Stimulated activated CD4-positive, alpha-beta T cell treated with anti-CD3 and anti-CD28 coated beads, Interleukin-2, amount 100 ng/mL, for 4 hours (primary cell): ENCODE results near the gene CHSY1.

Experiments used
- DNase-seq: peaks from one replicate; pipeline ENCODE4 v3.0.0-alpha.2; 2020; ENCODE audit warnings: low read depth

CHSY1 gene

DNA sequence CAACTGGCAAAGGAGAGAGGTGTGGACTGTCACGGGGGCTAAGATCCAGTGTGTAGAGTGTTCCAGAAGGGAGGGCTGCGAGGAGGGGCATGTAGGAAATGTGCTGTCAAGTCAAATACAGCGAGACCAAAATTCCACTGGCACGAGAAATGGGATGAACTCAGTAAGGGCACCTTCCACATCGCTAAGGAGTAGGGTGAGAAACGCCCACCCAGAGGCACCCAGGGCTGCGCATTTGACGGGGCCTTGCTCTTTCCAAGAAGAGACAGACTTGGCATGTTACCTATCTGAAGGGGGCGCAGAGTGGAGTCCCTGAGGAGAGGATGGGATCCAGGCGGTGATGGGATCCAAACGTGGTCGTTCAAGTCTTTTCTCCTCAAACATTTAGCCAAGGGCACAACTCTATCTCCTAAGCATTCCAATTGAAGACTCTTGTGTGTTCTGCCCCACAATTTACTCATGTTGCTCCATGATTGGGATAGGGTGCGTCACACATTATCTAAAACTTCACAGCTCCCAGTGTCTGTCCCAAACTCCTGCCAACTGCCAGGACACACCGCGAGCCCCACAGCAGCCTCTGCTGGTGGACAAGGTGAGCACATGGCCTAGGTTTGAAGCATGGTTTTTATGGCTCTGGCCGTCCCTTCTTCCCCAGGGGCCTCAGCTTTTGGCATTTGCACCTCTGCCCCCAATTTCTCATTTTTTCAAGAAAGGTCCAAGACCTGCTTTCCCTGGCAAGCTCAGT is 17.8 kb upstream of the CHSY1 start:
- DNase-seq, result no peak

DNA sequence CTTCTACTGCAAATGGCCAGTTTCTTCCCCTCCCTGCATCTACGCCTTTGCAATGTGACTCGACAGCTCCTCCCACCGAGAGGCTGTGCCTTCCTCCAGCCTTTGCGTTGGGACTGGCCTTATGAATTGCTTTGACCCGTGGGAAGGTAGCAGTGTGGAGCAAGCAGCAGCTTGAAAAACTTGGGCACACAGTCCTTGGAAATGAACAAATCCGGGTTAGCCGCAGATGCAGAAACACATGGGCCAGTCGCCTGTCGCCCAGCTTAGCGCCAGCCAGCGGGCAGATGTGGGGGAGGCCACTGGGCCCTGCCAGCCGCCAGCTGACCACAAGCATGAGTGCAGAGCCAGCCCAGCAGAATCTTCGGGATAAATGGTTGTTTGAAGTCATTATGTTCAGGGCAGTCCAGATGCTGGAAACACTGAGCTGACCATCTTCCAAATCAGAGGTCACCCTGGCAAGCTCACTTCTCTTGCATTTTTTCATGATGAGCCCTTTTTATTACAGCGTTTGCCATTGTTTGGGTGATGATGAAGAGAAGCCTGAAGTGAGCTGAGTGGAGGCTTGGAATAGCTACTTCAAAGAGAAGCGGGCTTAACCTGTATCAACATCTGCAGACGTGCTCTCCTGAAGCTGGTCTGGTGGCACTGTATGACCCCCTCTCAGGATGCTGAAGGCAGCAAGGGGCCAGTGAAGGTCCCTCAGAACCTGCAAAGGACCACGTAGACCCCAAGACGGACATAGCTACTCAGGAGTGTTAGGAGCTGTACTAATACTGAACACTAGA is 15.7 kb upstream of the CHSY1 start:
- DNase-seq, result no peak

DNA sequence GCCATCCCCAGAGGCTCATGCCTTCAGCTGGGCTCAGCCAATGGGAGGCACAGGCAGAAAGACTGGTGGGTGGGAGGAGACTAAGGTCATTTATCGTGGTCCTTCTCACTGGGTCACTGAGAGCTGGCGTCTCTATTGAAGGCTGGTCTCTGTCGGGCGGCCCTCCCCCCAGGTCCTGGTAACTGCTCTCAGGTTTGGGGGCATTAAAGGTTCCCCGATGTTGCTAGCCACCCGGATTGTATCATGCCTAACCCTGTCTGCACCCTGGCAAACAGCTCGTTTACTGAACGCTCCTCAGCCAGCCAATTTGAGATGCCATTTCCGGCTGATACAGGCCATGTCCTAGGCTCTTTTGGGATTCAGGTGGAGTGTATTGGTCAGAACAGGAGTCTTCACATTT is 14.9 kb upstream of the CHSY1 start:
- DNase-seq, result no peak

DNA sequence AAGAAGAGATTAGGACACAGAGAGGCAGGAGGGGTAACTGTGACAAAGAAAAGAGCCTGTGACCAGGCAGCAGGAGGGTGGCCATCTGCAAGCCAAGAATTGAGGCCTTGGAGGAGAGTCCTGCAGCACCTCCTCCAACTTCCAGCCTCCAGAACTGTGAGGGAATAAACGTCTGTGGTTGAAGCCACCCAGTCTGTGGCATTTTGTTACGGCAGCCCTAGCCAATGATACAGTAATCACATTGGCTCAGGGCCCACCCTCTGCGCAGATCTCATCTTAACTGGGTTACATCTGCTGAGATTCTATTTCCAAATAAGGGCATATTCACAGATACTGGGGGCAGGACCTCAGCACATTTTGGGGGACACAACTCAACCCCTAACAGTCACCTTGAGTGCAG is 14.2 kb upstream of the CHSY1 start:
- DNase-seq, result no peak

DNA sequence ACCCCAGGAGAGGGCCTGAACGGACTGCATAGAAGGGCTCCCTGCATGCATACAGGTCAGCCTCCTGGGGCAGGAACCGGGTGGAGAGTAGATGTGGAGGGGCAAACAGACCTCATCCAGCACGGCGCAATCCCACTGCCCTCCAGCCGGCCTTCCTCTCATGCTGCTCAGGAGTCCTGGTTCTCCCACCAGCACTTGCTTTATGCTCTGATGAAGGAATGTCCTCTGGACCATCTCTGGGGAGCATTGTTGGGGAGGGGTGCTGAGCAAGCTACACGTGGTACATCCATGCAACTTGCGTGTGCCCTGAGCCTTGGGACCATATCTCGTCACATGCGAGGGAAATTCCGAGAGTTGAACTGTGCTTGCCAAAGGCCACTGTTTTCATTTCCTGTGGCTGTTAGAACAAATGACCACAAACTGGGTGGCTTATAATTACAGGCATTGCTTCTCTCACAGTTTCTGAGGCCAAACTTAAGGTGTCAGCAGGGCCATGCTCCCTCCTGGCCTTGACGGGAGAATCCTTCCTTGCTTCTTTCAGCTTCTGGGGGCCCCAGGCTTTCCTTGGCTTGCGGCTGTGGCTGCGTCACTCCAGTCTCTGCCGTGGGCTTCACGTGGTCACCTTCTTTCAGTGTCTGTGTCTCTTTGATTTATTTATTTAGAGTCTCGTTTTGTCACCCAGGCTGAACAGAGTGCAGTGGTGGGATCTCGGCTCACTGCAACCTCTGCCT is 13.2 kb upstream of the CHSY1 start:
- DNase-seq, result no peak

DNA sequence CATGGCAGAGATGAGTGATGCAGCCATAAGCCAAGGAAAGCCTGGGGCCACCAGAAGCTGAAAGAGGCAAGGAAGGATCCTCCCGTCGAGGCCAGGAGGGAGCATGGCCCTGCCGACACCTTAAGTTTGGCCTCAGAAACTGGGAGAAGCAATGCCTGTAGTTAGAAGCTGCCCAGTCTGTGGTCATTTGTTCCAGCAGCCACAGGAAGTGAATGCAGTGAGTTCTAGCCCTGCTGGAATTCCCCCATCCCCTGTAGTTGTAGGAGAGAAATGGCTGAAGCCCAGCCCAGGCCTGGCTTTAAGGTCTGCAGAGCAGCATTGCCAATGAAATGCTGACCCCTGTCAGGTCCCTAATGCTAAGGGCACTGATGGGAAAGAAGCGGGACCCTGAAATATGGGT is 12.2 kb upstream of the CHSY1 start:
- DNase-seq, result no peak

DNA sequence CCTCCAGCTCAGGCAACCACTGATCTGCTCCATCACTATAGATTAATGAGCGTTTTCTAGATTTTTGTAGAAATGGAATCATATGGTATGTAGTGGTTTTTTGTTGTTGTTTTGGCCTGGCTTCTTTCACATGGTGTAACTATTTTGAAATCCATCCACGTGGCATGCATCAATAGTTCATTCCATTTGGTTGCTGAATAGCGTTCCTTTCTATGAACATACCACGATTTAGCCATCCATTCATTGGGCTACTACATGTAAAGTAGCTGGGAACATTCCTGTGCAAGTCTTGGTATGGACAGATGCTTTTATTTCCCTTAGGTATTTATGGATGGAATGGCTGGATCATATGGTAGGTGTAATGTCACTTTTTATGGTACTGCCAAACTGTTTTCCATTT is 10.7 kb upstream of the CHSY1 start:
- DNase-seq, result no peak

DNA sequence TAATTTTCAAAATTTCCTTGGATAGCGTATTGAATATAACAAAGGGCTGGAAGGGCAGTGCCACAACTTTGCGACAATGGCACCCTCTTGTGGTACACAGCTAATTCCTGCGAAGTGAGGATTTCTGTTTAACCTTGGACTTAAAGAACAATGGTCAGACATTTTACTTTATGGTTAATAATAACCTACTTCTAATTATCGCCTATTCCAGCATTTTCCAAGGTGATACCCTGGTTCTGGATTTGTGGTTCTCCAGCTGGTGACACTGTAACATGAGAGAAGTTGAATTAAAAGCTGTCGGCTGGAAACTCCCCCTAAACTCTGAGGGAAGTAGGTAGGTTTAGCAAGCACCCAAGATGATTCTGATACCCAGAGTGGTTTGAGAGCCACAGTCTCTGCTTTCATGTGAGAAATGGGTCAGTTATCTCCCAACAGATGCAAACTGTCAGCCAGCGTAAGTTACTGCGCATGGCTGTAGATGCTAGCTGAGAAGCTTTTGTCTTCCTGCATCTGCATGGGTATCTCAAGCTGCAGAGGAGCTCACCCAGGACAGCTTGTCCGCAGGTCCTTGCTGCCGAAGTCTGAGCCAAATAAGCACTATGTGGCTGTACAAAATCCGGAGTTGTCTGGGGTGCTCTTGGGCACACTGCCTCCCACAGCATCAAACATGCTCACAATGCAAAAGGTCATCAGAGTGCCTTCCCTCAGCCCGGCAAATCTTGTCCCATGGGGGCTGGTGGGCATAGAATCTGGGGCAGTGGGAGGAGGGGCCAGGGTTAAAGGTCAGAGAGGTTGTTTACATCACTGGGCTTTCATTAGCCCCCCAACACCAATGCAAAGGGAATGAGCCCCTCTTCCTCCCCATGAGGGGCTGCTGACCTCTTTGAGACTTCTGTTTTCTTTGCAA is 6.6 kb upstream of the CHSY1 start:
- DNase-seq, result peak; percentile 46

DNA sequence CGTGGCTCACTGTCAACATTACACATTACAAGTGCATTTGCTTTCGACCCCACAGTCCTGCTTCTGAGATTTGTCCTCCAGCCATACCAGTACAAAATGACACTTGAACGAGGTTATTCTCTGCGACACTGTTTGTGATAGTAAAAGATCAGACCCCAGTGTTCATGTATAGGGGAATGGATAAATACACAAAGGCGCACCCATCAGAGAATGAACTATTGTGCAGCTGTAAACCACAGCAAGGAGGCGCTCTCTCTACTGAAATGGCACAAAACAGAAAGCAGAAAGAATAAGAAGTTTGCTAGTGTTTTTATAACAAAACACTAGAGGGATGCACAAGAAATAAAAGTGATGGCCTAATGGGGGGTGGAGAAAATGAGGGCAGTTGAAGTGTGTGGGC is 4.9 kb upstream of the CHSY1 start:
- no peak for DNase-seq

DNA sequence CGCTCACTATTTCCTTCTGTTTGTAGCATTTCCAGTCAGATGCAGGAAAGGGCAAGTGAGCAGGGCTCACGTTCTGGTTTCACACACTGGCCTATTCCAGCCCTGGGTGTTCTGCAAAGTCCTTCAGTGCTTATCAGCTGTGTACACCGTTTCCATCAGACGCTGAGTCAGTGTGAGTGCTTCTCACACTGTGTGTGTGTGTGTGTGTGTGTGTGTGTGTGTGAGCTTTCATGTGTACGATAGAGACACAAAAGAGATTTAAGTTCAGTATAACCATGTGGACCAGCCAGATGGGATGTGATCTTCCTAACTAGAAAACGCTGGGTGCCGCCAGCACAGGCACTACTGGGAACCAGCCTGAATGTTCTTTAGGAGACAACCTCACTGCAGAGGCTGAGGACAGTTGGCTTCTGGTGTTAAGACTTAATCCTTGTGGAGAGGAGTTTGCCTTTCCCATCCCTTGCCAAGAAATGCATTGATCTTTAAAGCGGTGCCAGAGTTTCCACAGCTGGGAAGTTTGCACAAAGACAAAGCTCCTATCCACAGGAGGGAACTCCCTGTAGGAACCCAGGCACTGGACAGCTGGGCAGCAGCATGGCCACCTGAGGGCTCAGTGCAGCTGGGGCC is 3.9 kb upstream of the CHSY1 start:
- no peak for DNase-seq

DNA sequence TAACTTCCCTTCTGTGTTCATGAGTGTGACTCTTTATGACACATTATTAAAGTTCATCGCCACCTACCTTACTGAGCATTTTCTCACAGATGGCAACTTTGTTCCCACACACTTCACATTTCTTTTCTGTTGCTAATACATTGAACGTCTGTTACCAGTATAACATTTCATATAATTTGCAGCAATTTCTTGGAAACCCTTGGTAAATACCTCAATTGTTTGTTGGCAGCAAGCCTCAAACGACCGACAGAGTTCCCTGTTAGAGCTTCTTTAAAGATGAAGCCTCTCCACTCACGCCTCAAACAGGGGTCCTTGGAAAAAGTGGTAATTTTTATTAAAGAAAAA is 3.2 kb upstream of the CHSY1 start:
- DNase-seq, result no peak

DNA sequence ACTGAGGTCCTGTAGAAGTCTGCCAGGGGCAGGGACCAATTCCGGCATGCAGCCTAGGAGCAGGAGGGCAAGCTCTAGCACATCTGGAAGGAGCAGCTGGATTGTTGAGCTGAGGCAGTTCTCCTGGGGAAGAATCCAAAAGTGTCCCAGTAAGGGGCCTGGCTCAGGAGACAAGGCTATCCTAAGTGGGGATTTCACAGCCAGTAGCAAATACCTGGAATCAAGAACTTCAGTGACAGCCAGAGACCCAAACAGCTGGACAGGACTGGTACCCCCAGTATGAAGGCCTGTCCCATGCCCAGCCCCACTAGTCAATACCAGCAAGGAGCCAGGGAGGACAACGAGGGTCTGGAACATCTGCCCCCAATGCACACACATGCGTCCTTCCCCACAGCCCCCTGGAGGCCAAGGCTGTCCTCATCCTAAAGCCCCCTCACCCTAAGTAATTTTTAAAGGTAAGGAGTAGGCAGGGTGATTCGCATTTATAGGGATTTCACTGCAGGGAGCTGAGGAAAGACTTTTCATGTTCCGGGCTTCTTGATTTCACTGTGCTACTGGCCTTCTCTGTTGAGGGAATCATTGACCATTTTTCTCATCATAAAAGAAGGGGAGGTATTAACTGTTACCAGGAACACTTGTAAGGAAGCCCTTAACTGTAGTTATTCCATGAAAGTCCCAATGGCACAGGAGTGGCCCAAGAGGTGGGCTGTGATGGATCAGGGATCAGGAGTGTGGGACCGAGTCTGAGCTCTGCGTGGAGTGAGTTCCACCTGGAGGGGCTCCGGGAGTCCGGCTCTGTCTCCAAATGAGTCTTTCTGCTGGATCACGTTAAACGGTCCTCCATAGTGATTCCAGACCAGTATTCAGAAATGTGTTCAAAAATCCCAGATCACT is 2.6 kb upstream of the CHSY1 start:
- DNase-seq, result no peak

DNA sequence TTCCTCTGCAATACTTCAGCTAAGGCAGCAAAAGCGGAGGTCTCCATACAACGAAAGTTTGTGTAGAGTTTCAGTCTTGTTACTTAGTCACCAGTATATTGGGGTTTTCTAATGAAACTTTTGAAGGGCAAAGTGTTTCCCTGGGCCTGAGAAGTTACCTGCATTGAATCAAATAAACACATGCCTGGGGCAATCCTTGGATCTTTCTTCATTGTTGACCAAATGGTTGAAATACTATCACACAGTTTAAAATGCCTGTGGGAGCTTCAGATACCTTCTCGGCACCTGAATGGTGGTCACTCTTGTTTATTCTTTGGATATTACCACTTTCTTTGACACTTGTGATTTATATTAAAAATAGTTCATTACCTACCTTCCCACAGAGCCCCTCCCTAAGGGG is 988 bp upstream of the CHSY1 start:
- DNase-seq, result no peak

DNA sequence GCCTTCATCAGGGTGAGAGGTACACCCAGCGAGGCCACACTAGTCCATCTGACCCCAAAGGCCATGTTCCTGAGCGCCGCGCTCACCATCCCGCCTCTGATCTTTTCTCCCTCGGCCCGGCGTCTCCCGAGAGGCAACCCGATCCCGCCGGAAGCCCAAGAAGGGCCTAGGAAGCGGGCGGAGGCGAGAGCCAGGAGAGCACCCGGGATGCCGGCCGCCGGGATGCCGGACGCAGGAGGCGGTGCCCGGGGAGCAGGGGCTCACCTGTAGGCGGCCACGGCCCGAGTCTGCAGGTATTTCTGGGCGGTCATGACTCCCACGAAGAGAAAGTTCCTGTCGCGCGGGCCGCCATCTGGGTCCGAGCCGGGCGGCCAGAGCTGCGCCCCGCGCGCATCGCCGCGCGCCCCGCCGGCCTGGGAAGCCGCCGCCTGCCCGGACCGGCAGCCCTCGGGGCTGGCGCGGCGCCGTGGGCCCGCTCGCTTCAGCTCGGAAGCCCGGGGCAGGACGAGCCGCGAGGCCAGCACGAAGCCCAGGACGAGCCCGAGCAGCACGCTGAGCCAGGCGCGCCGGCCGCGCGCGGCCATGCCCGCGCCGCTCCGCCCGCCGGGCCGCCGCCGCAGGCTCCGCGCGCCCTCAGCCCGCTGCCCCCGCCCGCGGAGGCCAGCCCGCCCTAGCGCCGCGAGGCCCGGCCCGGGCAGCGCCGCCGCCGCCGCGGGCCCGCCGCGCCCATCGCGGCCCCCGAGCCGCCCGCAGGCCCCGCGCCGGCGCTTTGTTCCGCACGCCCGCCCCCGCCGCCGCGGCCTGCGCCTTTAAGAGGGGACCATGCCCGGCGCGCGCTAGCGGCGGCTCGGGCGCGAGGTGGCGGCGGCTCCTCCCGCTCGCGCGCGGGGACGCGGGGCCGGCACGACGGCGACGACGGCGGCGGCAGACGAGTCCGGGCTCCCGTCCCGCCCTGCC is 697 bp downstream of the CHSY1 start:
- peak; percentile 35 for DNase-seq

DNA sequence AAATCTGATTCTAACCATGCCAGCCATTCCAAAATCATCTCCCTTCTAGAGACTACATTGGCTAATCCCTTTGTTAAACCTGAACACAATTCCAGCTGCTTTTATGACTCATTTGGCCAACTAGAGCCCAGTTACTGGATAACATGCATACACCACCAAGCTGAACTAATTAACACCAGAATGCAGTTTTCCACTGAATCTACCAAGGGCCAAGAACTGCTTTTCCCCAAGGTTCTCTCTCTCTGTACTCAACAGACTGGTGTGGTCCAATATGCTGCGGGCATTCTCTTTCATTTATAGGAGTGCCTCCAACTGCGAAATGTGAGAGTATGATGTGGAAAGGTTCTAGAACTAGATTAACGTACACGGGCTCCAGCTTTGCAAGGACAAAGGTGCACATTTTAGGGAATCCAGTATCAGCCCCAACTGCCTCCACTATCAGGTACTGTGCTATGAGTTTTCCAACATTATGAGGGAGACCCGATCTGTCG is 1.5 kb downstream of the CHSY1 start:
- no peak for DNase-seq

DNA sequence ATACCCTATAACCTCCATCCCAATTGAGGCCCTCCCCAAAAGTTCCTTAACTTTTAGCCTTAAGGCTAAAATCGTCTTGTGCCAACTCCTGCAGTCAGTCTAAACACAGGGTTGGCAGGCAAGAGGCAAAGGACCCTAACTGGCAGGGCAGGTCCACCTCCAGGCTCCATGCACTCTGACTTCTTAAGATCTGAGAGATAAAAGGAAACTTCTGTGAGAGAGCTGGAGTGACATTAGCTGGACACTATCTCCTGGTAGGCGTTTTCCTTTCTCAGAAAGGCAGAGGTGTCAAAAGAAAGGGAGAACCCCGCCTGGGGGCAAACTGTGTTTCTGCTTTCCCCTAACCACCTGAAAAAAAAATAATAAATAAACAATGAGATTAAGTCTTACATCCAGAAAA is 3.6 kb downstream of the CHSY1 start:
- DNase-seq, result no peak

DNA sequence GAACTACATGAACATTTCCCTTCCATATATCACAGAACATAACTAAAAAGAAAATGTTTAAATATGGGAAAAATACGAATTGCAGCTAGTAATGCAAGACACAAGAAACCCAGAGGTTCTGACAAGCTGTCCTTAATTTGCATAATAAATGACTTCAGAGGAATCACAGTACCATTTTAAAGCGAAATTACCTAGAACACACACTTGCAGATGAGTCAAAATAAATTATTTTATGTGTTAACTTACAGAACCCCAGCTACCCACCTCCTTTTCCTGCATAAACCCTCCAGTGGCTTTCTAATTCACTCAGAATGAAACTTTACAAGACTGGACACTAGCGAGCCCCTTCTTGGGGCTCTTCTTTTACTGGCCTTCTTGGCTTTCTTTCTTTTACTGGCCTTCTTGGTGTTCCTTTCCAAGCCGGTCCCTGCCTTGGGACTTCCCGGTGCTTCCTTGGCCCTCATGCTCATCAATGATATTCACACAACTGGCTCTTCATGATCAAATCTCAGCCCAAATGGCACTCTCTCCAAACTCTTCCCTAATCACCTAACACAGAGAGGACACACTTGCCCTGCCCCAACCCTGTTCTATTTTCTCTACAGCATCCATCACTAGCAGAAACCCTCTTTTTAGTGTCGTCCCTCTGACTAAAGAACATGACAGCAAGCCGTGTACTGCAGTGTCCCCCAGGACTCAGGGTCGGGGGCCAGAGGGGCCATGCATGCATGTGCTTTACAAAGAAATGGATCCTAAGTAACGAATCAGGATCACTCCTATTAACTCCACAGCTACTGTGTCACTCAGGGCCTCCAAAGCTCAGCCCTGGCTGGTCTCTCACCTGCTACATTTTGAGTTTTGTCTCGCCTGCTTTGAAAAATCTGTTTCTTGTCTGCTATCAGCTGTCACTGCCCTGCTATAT is 4.8 kb downstream of the CHSY1 start:
- DNase-seq, result no peak

DNA sequence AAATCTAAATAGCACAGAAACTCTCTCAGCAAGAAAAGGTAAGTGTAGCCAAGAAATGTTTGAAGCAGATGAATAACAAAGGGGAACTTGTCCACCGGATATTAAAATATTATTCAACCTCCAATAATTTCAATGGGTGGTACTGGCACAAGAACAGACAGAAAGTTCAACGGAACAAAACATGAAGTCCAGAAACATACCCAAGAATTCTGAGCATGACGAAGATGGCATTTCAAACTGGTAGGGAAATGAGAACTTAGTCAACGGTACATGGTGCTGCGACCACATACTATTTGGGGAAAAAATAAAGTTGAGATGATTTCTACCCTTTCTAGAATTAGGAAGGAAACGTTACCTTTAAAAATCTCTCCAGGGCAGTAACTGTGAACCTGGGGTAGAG is 5.5 kb downstream of the CHSY1 start:
- no peak for DNase-seq
